WI38 (cell line): ENCODE data around the gene CIPC.

Experiments
- H3K4me3 ChIP-seq: 2 replicates; pipeline ENCODE4 v1.5.1; 2011; ENCODE audit warnings: low read depth, mild to moderate bottlenecking, control low read depth, low read length
- TF ChIP-seq, protein P1 (sequence below): IDR thresholded peaks from 2 replicates; pipeline ENCODE4 v1.5.1; 2012; ENCODE audit warnings: low read depth, mild to moderate bottlenecking, control low read depth, low read length

The CIPC gene

DNA sequence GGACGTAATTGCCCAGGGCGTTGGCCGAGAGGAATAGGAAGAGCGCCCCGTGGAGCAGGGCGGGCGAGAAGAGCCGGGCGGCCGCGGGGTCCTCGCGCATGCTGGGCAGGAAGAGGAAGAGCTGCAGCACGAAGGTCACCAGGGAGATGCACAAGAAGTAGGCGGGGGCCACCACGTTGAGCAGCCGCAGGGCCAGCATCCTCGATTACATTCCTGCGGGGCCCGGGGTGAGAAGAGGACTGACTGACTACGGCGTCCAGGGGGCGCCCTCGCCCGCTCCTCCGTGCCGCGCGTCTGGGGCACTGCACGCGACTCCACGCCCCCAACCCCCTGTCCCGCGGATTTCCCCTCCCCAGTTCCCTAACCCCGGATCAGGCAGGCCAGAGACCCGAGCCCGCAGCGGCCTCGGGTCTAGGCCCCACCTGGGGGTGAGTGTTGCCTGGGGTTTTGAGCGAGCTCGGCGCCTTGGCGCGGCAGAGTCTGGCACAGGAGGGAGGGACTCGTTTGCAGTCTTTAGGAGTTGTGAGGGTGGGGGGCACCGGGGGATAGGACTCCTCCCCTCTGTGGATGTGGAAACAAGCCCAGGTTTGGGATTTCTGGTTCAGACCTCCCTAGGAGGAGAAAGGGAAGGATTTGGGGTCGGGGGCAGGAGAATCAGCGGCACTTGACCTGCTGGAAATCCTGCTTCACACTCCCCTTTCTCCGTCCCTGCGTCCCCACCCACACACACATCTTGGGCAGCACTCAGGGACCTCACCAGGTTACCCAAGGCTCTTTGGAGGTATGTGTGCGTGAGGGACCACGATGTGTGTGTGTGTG is 41.7 kb downstream of the CIPC start:
- TF ChIP-seq, protein P1, sequence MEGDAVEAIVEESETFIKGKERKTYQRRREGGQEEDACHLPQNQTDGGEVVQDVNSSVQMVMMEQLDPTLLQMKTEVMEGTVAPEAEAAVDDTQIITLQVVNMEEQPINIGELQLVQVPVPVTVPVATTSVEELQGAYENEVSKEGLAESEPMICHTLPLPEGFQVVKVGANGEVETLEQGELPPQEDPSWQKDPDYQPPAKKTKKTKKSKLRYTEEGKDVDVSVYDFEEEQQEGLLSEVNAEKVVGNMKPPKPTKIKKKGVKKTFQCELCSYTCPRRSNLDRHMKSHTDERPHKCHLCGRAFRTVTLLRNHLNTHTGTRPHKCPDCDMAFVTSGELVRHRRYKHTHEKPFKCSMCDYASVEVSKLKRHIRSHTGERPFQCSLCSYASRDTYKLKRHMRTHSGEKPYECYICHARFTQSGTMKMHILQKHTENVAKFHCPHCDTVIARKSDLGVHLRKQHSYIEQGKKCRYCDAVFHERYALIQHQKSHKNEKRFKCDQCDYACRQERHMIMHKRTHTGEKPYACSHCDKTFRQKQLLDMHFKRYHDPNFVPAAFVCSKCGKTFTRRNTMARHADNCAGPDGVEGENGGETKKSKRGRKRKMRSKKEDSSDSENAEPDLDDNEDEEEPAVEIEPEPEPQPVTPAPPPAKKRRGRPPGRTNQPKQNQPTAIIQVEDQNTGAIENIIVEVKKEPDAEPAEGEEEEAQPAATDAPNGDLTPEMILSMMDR: peak; percentile 31; the same call in 1 of the 2 replicates
- H3K4me3 ChIP-seq: no peak overlapping the region

DNA sequence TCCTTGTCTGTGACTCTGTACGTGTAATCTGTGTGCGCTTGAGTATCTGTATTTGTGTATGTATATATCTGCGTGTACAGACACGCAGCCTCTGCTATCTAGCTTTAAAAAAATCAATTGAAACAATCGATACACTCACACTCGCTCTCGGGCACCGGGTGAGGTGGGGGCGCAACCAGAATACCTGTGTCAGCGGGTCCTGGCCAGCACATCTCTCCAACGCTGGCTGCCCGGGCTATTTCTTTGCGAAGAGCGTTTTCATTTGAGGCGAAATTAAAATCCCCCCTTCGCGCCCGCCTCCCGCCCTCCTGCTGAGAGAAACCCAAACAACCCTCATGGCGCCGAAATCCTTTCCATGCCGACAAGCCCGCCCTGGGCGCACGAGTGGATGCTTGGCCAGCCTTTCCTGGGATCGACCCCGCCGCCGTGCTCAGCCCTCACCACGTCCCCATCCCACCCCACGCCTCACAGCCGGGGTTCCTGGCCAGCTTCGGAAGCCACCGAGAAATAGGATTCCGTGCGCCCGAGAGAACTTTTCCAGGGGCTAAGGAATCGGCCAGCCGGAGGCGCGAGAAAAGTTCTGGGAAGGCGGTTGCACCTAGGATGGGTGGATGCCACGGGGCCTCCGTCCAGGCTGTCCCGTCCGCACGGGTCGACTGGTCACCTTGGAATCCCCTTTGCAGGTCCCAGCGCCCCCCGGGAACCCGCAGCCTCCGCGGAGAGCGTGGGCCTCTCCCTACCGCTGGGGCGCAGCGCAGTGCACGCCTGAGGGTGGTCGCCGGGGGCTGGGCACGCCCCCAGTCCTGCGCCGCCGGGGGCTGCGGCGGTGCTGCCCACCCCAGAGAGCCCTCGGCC is 42.5 kb downstream of the CIPC start:
- no peak overlapping the region for H3K4me3 ChIP-seq

DNA sequence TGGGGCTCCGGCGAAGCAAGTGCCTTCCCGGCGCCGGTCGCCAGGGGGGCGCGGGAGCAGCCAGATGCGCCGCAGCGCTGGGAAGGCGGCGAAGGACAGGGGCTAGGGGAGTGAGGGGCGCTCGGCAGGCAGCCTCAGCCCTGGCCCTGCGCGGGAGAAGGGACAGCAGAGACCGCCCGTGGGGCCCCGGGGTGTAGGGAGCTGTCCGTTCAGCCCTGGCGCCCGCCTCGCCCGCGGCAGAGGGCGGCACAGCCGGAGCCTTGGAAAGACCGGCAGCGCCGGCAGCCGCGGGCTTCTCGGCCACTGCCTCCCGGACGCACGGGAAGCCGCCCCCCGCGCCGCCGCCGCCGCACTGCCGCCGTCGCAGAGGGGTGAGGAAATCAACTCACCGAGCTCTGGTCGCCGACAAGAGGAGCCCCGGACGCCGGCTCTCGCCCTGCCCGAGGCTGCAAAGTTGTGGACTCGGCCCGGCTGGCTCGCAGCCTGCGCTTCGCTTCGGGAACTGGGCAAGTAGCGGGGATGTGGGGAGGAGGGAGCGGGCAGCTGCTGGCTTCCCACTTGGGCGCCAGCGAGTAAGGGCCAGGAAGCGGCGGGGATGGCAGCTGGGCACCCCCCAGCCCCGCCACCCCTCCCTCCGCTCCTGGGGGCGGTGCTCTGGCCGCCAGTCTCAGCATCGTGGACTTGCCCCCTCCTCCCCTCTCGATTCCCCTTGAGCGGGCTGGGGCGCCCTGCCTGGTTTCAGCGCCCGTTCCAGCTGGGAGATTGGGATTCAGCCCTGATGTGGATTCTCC is 43.4 kb downstream of the CIPC start, which contains the start of gene ZDHHC22:
TSS of gene ZDHHC22 (minus strand) at position 578 of the 791 bp plus-strand sequence. CDS start 2,053 bp downstream, outside the sequence.
- TF ChIP-seq, protein P1: no peak
- no peak within 1 kb of the TSS for H3K4me3 ChIP-seq

More for the DNA sequence above, 42.5 kb downstream of the CIPC start:
- TF ChIP-seq, protein P1: no peak

DNA sequence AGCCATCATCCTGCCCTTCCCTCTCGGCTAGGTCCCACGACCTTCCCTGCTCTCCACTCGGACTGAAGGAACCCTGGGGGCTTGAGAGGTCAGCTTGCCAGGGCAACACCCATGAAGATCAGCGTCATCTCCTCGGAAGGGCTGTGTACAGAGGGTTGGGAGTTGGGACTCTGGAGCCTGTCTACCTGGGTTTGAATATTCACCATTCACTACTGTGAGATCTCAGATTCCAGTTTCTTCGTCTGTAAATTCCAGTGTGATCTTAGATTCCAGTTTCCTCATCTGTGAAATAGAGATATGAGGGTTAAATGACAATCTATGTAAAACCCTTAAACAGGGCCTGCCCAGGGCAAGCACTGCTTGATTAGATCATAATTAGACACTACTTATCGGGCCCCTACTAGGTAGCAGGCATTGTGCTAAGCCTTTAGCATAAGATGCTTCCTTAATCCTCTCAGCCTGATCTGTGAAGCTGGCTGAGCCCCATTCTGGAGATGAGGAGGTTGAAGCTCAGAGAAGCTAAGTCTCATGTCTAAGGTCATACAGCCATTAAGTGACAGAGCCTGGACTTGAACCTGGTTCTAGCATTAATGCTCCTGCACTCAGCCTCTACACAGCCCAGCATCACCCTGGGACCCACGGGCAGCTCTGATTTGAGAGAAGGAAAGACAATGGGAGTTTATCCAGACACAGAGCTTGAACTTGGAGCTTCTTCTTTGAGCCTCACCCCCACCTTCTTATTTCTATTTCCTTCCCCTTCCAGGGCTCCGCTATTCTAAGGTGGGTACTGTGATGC is 44.1 kb downstream of the CIPC start:
- H3K4me3 ChIP-seq: no peak overlapping the region
- TF ChIP-seq, protein P1: no peak

DNA sequence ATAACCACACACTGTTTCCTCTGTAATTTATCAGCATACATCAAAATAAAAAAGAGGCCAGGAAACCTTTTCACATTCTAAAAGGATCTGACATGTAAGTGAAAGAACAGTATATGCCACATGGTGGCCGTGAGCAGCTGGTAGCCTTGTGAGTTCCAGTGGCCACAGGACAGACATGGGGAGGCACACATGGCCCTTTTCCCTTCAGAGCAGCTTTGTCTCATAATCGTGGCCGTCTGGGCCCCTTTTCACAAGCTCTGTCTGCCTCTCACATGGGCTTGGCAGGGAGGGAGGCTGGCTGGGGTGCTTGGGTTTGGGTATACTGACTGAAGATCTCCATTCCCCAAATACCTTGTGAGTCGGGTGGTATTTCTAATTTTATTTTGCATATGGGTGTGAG is 45.0 kb downstream of the CIPC start:
- TF ChIP-seq, protein P1: no peak
- no peak overlapping the region for H3K4me3 ChIP-seq

DNA sequence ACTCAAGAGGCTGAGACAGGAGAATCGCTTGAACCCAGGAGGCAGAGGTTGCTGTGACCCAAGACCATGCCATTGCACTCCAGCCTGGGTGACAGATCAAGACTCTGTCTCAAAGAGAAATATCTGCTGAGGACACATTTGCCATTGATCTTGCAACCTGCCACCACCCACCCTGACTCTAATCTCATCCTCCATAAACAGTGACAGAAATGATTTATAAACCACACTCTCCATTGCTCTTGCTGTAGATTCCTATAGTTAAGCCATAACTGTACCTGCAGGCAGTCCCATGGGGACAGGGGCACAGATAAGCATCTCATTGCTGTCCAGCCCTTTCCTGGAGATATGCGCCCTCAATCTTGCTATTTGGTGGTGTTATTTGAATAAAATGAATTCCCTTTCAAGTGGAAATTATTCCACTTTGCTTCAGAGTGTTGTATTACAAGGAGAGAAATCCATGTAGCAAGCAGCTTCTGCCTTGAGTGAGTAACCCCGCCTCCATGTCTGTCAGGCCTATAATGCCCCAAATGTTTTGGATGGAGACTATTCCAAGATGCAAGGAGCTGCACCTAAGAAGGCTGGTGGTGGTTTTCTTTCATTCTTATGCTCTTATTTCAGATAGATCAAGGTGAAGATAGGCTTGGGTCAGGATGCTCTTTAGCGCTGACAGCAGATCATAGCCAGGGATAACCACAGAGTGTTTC is 46.5 kb downstream of the CIPC start:
- TF ChIP-seq, protein P1: no peak
- H3K4me3 ChIP-seq: no peak overlapping the region
